Fibroblast of the aortic adventitia (primary cell): ENCODE results near the gene HOXA6. TPM values are rescaled to one million over a fixed set of nuclear protein-coding genes. Genes with fewer than 3 reads are reported as not detected.

Source experiments
- DNase-seq: peaks from one replicate; pipeline ENCODE4 v3.0.0-alpha.2; 2010; ENCODE audit warnings: low read depth
- H3K4me3 ChIP-seq: 2 replicates; pipeline ENCODE4 v1.5.1; 2011; ENCODE audit warnings: low read depth, mild to moderate bottlenecking, control low read depth, low read length, moderate library complexity
- CTCF ChIP-seq: IDR thresholded peaks from 2 replicates; pipeline ENCODE4 v1.5.1; 2011; ENCODE audit warnings: mild to moderate bottlenecking, low read length, control low read depth, inconsistent platforms; ENCODE audit not compliant: insufficient read depth
- total RNA-seq: library from RNA; depleted of rRNA; stranded (reverse); fragments of >200 nt; gene quantifications from 2 replicates; pipeline ENCODE4 v1.2.3, GENCODE V29; 2012; ENCODE audit warnings: low replicate concordance

HOXA6 gene
- total RNA-seq, 1 donor: not detected

- peak overlapping the region; percentile 78 for H3K4me3 ChIP-seq
- TF ChIP-seq CTCF: no peak
- DNase-seq: peak; percentile 90
Measured at GRCh38 chr7:27112955-27113949, 34.3 kb downstream of the HOXA6 start.

- no peak for TF ChIP-seq CTCF
- DNase-seq: peak; percentile 31
- H3K4me3 ChIP-seq: peak overlapping the region; percentile 78
Measured at GRCh38 chr7:27112361-27112760, 35.2 kb downstream of the HOXA6 start.

GRCh38 chr7:27111751-27112277 is 35.8 kb downstream of the HOXA6 start:
- no peak for DNase-seq
- peak overlapping the region; percentile 78 for H3K4me3 ChIP-seq
- TF ChIP-seq CTCF: no peak

- TF ChIP-seq CTCF: no peak
- H3K4me3 ChIP-seq: peak overlapping the region; percentile 78
- DNase-seq: peak; percentile 95
Measured at GRCh38 chr7:27111042-27111750, 36.4 kb downstream of the HOXA6 start.

GRCh38 chr7:27110186-27111031 is 37.2 kb downstream of the HOXA6 start:
- no peak for TF ChIP-seq CTCF
- DNase-seq: peak; percentile 90
- H3K4me3 ChIP-seq: peak overlapping the region; percentile 78
